ENCODE data around the gene THSD7B. TPM values are rescaled to one million over a fixed set of nuclear protein-coding genes. Genes with fewer than 3 reads are reported as not detected.

Gene THSD7B
- total RNA-seq, 4 donors from 2014 or later, result 0.80 to 0.83 TPM; not detected in 2

GRCh38 chr2:137117385-137117784, 352.0 kb downstream of the THSD7B start:
- H3K9me3 ChIP-seq, result no peaks in the 10 kb centered on the region
- no peak overlapping the region for H3K4me3 ChIP-seq
- H3K36me3 ChIP-seq, result no peaks in the 10 kb centered on the region
- no peak overlapping the region for H3K27ac ChIP-seq
- TF ChIP-seq POLR2A (IDR thresholded peaks at IDR 0.05) (no peak), CTCF (IDR thresholded peaks at IDR 0.05) (no peak)
- DNase-seq, result no peak
- no peaks in the 10 kb centered on the region for H3K27me3 ChIP-seq
- H3K4me1 ChIP-seq, result no peaks in the 10 kb centered on the region

GRCh38 chr2:137118140-137118539, 352.8 kb downstream of the THSD7B start:
- H3K27me3 ChIP-seq, result no peaks in the 10 kb centered on the region
- H3K36me3 ChIP-seq, result no peaks in the 10 kb centered on the region
- no peak overlapping the region for H3K27ac ChIP-seq
- H3K4me1 ChIP-seq, result no peaks in the 10 kb centered on the region
- TF ChIP-seq CTCF (IDR thresholded peaks at IDR 0.05) (no peak), POLR2A (IDR thresholded peaks at IDR 0.05) (no peak)
- H3K9me3 ChIP-seq, result no peaks in the 10 kb centered on the region
- H3K4me3 ChIP-seq, result no peak overlapping the region
- DNase-seq, result no peak

- no peak for TF ChIP-seq CTCF (IDR thresholded peaks at IDR 0.05)
- TF ChIP-seq POLR2A (IDR thresholded peaks at IDR 0.05), result no peak
- Histone ChIP-seq H3K4me1 (no peaks in the 10 kb centered on the region), H3K36me3 (no peaks in the 10 kb centered on the region), H3K4me3 (no peak overlapping the region), H3K9me3 (no peaks in the 10 kb centered on the region), H3K27me3 (no peaks in the 10 kb centered on the region), H3K27ac (no peak overlapping the region)
- no peak for DNase-seq
Observed at GRCh38 chr2:137123226-137123625, 357.9 kb downstream of the THSD7B start.

GRCh38 chr2:137133225-137133624, 367.9 kb downstream of the THSD7B start:
- DNase-seq, result no peak
- TF ChIP-seq POLR2A (IDR thresholded peaks at IDR 0.05) (no peak), CTCF (IDR thresholded peaks at IDR 0.05) (no peak)
- Histone ChIP-seq H3K36me3 (no peaks in the 10 kb centered on the region), H3K4me1 (no peaks in the 10 kb centered on the region), H3K4me3 (no peak overlapping the region), H3K27me3 (no peaks in the 10 kb centered on the region), H3K9me3 (no peaks in the 10 kb centered on the region), H3K27ac (no peak overlapping the region)

- DNase-seq, result no peak
- TF ChIP-seq CTCF (IDR thresholded peaks at IDR 0.05) (no peak), POLR2A (IDR thresholded peaks at IDR 0.05) (no peak)
- Histone ChIP-seq H3K9me3 (no peaks in the 10 kb centered on the region), H3K36me3 (no peaks in the 10 kb centered on the region), H3K4me3 (no peak overlapping the region), H3K27ac (no peak overlapping the region), H3K4me1 (no peaks in the 10 kb centered on the region), H3K27me3 (no peaks in the 10 kb centered on the region)
Observed at GRCh38 chr2:137138263-137138662, 372.9 kb downstream of the THSD7B start.

GRCh38 chr2:137151731-137152130, 386.4 kb downstream of the THSD7B start:
- H3K9me3 ChIP-seq, result no peaks in the 10 kb centered on the region
- no peak overlapping the region for H3K4me3 ChIP-seq
- no peaks in the 10 kb centered on the region for H3K36me3 ChIP-seq
- peak in 1 of 3 donors; percentile 50 for DNase-seq
- no peaks in the 10 kb centered on the region for H3K4me1 ChIP-seq
- H3K27me3 ChIP-seq, result no peaks in the 10 kb centered on the region
- H3K27ac ChIP-seq, result no peak overlapping the region
- no peak for TF ChIP-seq CTCF (IDR thresholded peaks at IDR 0.05)
- TF ChIP-seq POLR2A (IDR thresholded peaks at IDR 0.05), result no peak

Measured in Peyer's patch (tissue), 4 donors.